HG03280 (cell line): Measurements from ENCODE around the gene CNTN4.

Experiments used
- ATAC-seq: cut with Tn5 transposase; IDR thresholded peaks from one replicate; pipeline ENCODE4 v1.9.1; 2021; ENCODE audit warnings: mild to moderate bottlenecking, moderate library complexity; ENCODE audit not compliant: unreplicated experiment

The CNTN4 gene

DNA sequence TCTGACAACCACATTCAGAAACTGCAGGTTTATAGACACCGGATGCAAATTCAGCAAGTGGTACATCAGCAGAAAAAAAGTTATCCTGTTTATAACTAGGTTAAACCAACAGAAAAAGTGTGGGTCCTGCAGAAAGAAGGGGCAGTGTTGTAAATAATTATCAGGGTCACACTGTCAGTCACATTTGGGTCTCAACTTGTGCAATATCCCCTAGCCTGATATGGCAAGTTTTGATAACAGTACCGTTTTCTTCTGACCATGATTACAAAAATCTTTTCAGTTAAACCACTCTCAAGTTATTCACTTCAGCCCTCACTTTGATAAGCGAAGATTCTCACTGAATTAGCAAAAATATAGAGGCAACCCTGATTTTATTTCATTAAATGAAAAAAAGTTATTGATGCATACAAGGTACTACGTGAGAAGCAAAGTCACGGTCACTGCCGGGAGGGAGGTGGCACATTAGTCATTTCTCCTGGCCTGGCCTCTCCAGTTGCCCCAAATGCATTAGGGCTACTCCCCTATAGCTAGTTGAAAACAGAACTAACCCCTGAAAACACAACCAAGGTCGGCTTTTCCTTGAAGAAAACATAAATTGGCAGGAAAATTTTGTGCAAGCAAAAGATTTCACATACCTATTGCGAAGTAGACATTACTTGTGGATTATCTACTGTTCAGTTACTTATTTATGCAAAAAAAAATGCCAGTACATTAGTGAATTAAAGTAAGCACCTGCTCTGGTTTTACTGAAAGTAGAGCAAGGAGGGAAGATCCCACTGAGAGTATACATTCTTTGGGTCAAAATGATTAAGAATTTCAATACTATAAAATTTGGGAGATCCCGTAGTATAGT lies 982.9 kb downstream of the CNTN4 start:
- peak; percentile 35 for ATAC-seq

- peak; percentile 74 for ATAC-seq
Observed at GRCh38 chr3:3082234-3082924, 983.7 kb downstream of the CNTN4 start.

- no peak for ATAC-seq
Observed at GRCh38 chr3:3084890-3085289, 986.2 kb downstream of the CNTN4 start.

- no peak for ATAC-seq
Observed at GRCh38 chr3:3085782-3086181, 987.1 kb downstream of the CNTN4 start.

GRCh38 chr3:3086239-3086638 lies 987.6 kb downstream of the CNTN4 start:
- ATAC-seq = no peak

DNA sequence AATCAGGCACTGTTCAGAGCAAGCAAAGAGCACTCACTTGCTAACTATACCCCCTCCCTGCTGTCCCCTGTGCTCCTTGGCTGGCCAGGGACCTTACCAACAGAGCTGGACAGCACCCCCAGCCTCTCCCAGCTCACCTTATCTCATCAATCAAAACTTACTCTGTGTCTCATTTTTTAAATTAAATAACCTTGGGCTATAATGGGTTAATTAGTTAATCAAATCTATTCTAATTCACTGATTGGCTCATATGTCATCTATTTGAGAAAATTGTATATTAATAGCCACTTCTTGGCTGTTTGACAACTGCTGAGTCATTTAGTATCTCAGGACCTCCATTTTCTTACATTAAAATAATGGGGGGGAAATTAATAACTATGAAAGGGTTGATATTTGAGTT lies 988.6 kb downstream of the CNTN4 start:
- ATAC-seq = no peak

GRCh38 chr3:3087716-3088465 lies 989.2 kb downstream of the CNTN4 start:
- ATAC-seq = no peak

DNA sequence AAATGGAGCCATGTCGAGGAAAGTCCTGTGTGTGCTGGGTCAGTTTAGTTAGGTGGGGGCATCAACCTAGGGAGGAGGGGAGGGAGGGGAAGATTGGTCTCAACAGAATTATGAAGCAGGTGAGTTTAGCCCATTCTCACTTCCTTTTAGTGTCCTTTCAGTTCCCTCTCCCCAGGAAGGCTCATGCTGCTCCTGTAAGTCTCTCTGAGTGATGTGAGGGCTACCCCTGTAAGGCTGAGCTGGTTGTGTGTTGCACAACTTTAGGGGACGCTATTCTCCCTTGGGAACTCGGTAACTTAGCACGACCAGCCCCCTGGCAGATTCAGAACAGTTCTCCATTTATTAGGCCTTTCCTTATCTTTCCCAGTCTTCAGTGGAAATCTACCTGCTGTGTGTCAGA lies 990.4 kb downstream of the CNTN4 start:
- peak; percentile 98 for ATAC-seq

DNA sequence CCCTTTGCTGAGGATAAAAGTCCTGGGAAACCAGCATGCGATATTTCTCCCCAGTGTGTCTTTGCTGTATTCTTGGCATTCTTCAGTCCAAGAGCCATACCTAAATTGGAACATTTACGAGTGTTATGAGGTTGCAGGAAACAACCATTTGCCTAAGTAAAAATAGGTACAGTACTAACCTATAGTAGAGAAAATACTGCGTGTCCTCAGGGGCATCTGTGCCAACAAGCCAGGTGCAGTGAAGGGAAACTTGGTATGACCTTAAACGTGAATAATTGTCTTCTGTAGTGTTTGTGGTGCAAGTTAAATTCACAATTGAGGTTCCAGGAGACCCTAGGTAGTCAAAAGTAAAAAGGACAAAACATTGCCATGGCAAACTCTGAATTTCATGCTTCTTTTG lies 999.3 kb downstream of the CNTN4 start:
- no peak for ATAC-seq

- no peak for ATAC-seq
Observed at GRCh38 chr3:3101660-3102458, 1003.2 kb downstream of the CNTN4 start.

- no peak for ATAC-seq
Observed at GRCh38 chr3:3102751-3103150, 1004.1 kb downstream of the CNTN4 start.

- ATAC-seq = no peak
Observed at GRCh38 chr3:3105246-3105645, 1006.6 kb downstream of the CNTN4 start.

DNA sequence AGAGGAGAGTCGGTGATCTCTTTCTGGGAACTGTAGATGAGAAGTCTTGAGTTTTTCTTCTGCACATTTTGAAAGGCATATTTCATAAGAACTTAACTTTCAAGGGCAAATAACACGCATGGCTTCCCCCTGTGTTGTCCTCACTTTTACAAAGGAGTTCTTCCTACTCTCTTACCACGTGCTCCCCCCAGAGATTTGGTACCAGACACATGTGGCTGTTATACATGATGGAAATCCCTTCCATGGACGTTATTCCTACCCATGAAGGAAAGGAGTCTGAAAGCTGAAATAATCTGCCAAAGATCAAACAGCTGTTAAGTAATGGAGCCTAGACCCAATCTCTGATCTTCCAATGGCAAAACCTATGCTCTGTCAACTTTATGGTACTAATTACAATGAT lies 1007.1 kb downstream of the CNTN4 start:
- no peak for ATAC-seq

DNA sequence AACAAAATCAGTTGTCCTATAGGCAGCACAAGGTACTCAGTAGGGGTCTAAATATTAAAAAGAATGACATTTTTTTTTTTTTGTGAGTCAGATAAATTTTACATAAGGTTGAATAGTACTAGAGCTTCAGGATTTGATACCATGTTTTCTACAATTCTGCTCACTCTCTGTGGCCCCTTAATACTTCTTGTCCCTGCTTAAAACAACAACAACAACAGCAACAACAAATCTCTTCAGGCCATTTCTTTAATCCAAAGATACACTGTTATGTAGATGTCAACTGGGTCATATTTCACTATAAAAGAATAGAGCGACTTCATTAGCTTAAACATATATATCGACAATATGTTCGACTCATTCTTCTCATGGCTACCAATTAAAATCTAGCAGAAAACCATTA lies 1008.5 kb downstream of the CNTN4 start:
- no peak for ATAC-seq
